Ectodermal cell (in vitro differentiated cells): ENCODE measurements around the gene CECR2.

Experiments used
- H3K27ac ChIP-seq: 2 replicates; pipeline ENCODE4 v1.7.0; 2013; ENCODE audit warnings: mild to moderate bottlenecking, low read depth, low read length; ENCODE audit not compliant: insufficient read depth, poor library complexity, severe bottlenecking
- H3K27me3 ChIP-seq: 2 replicates; pipeline ENCODE4 v1.7.0; 2013; ENCODE audit warnings: mild to moderate bottlenecking, low read length; ENCODE audit not compliant: insufficient read depth, control insufficient read depth, poor library complexity, severe bottlenecking
- H3K36me3 ChIP-seq: one replicate; pipeline ENCODE4 v1.7.0; 2013; ENCODE audit warnings: low read length; ENCODE audit not compliant: control insufficient read depth, insufficient read depth
- H3K4me1 ChIP-seq: one replicate; pipeline ENCODE4 v1.7.0; 2013; ENCODE audit warnings: low read length; ENCODE audit not compliant: control insufficient read depth, insufficient read depth
- H3K4me3 ChIP-seq: 2 replicates; pipeline ENCODE4 v1.7.0; 2013; ENCODE audit warnings: low read depth, low read length, control low read depth; ENCODE audit not compliant: insufficient read depth
- H3K9me3 ChIP-seq: 2 replicates; pipeline ENCODE4 v1.7.0; 2013; ENCODE audit warnings: mild to moderate bottlenecking, low read length, moderate library complexity; ENCODE audit not compliant: control insufficient read depth
- WGBS, 2 experiments: methylation state at CpG; one replicate each; pipeline ENCODE4 v1.1.7; 2013; ENCODE audit warnings: missing lambda C conversion rate in 2 of 2; 5-methylcytosine and 5-hydroxymethylcytosine counted together

Gene CECR2

DNA sequence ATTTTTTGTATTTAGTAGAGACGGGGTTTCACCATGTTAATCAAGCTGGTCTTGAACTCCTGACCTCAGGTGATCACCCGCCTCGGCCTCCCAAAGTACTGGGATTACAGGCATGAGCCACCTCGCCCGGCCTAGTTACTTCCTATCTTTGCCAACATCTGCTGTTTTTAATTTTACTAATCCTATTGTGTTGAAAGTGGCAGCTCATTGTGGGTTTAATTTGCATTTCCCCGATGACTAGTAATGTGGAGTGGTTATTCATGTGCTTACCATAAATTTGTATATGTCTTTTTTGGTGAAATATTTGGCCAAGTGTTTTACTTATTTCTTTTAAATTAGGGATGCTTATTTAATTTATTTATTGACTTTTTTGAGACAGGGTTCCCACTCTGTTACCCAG, 119.8 kb downstream of the CECR2 start:
- Histone ChIP-seq H3K36me3 (peaks cover 2% of the 10 kb centered on the region), H3K4me3 (no peak overlapping the region), H3K27ac (no peak overlapping the region), H3K27me3 (no peaks in the 10 kb centered on the region), H3K4me1 (peaks cover 9% of the 10 kb centered on the region), H3K9me3 (no peaks in the 10 kb centered on the region)
- WGBS, 2 experiments = 90% methylated on average over 6 of the region's 6 CpGs

DNA sequence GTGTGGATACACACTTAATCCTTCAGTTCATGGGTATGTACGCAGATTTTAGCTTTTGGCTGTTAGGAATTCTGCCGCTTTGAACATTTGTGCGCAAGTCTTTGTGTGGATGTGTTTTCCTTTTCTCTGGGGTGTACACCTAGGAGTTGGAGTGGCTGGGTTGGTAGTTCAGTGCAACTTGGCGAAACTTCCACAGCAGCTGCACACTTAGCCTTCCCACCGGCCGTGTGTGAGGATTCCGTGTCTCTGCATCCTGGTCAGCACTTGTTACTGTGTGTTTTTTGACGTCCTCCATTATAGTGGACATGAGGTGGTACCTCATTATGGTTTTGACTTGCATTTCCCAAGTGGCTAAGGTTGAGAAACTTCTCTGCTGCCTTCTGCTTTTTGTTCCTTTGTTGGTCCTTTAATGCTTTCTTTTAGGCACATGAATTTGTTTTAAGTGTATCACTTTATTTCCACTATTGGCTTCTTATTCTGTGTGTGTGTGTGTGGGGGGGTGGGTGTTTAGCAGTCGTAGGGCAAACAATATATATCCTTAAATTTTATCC, 121.9 kb downstream of the CECR2 start:
- no peaks in the 10 kb centered on the region for H3K27me3 ChIP-seq
- peaks cover 9% of the 10 kb centered on the region for H3K4me1 ChIP-seq
- H3K36me3 ChIP-seq = peaks cover 10% of the 10 kb centered on the region
- WGBS, 2 experiments = 96% methylated on average over 8 of the region's 9 CpGs
- peak overlapping the region; percentile 3 for H3K27ac ChIP-seq
- H3K9me3 ChIP-seq = no peaks in the 10 kb centered on the region
- H3K4me3 ChIP-seq = no peak overlapping the region

DNA sequence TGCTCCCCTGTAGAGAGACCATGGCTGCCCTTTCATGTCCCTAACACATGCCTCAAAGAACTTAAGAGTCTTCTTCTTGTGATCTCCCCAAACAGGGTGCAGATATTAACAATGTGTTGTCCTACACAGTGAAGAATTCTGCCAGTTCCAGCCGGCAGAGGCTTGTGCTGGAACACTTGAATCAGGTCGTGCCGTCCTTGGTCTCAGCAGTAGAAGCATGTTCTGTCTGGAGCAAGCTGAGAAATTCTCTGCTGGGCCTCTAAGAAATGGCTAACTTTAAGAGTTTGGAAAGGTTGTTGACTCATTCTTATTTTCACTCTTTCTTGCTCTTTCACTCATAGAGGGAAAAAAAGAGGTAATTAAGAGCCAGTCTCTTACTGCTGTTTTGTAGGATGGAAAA, 123.0 kb downstream of the CECR2 start:
- H3K4me1 ChIP-seq = peaks cover 9% of the 10 kb centered on the region
- no peaks in the 10 kb centered on the region for H3K9me3 ChIP-seq
- no peaks in the 10 kb centered on the region for H3K27me3 ChIP-seq
- whole genome bisulfite sequencing, 2 experiments = 73 to 77% methylated on average over 3 of the region's 3 CpGs
- H3K36me3 ChIP-seq = peaks cover 10% of the 10 kb centered on the region
- H3K4me3 ChIP-seq = no peak overlapping the region
- peak overlapping the region; percentile 69 for H3K27ac ChIP-seq

DNA sequence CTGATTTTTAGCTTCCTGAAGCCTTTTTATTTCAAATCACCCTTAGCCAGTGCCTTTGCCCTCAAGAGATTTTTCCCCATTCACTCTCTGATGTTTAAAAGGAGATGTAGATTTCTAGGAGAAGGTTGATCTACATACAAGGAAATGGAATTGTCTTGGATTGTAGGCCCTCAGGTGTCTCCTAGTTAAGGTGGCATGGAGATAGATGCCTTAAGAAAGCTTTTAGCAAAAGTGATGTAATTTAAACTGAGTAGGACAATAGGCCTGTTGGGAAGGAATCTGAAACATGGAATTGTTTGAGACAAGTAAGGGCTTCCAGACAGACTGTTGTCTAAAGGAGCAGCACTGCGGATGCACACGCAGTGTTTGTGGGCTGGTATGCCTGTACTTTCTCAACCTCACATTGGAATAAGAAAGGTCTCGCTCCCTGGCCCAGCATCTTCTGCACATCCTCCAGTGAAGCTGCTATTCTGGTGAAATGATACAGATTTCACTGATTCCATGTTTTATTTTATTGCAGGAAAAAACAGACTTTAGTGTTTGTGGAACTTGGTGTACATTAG, 124.2 kb downstream of the CECR2 start:
- WGBS, 2 experiments = 95 to 98% methylated on average over 3 of the region's 3 CpGs
- Histone ChIP-seq H3K4me1 (peaks cover 9% of the 10 kb centered on the region), H3K27me3 (no peaks in the 10 kb centered on the region), H3K27ac (no peak overlapping the region), H3K36me3 (peaks cover 12% of the 10 kb centered on the region), H3K4me3 (no peak overlapping the region), H3K9me3 (no peaks in the 10 kb centered on the region)

DNA sequence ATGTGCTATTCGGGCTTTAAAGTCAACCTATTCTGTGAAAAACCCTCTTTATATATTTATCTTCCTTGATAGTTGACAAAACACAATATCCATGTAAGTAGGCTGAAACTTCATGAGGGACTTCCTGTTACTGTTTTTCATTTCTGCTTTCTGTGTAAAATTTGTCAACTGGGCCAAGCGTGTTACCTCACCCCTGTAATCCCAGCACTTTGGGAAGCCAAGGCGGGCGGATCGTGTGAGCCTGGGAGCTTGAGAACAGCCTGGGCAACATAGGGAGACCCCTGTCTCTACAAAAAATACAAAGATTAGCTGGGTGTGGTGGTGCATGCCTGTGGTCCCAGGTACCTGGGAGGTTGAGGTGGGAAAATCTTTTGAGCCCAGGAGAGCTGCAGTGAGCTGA, 127.6 kb downstream of the CECR2 start:
- WGBS, 2 experiments = 91% methylated on average over 5 of the region's 5 CpGs
- H3K27ac ChIP-seq = no peak overlapping the region
- peaks cover 23% of the 10 kb centered on the region for H3K36me3 ChIP-seq
- no peaks in the 10 kb centered on the region for H3K27me3 ChIP-seq
- peaks cover 5% of the 10 kb centered on the region for H3K4me1 ChIP-seq
- no peaks in the 10 kb centered on the region for H3K9me3 ChIP-seq
- H3K4me3 ChIP-seq = no peak overlapping the region

DNA sequence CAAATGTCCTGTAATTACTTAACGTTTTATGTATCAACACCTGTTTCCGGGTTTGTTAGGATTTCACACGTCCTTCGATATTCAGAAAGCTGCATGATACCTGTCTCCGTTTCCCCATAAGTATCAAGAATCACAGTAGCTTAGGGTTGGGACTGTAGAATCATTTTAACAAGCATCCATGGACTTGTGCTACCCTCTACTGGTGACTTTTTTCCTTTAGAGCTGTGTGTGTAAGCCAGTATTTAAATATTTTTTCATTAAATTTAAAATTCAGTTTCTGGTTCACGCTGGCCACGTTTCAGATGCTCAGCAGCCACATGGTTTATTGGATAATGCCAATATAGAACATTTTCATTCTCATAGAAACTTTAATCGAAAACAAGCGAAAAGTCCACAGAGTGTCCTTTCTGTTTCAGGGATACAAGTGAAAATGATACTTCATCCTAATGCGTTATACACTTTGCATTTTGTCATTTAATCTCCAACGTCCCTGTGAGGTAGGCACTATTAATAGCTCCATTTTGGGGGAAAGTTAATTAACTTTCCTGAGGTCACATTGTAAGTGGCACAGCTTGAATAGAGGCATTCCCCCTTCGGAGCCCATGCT, 132.5 kb downstream of the CECR2 start:
- H3K9me3 ChIP-seq = no peaks in the 10 kb centered on the region
- no peaks in the 10 kb centered on the region for H3K4me1 ChIP-seq
- H3K4me3 ChIP-seq = no peak overlapping the region
- H3K27me3 ChIP-seq = no peaks in the 10 kb centered on the region
- WGBS, 2 experiments = 89 to 90% methylated on average over 12 of the region's 12 CpGs
- H3K27ac ChIP-seq = no peak overlapping the region
- peaks cover 46% of the 10 kb centered on the region for H3K36me3 ChIP-seq

DNA sequence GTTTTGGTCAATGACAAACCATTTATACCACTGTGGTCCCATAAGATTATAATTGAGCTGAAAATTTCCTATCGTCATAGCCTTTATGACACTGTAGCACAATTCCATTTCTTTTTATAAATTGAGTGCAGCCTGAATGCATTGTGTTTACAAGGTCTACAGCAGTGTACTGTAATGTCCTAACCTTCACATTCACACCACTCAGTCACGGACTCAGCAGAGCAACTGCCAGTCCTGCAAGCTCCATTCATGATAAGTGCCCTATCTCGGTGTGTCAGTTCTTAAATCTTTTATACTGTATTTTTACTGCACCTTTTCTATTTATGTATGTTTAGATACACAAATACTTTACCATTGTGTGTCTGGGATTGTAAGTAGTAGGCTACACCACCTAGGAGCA, 138.8 kb downstream of the CECR2 start:
- Histone ChIP-seq H3K9me3 (no peaks in the 10 kb centered on the region), H3K36me3 (peaks cover 49% of the 10 kb centered on the region)
- WGBS, 2 experiments = 95 to 99% methylated on average over 2 to 3 of the region's 3 CpGs

DNA sequence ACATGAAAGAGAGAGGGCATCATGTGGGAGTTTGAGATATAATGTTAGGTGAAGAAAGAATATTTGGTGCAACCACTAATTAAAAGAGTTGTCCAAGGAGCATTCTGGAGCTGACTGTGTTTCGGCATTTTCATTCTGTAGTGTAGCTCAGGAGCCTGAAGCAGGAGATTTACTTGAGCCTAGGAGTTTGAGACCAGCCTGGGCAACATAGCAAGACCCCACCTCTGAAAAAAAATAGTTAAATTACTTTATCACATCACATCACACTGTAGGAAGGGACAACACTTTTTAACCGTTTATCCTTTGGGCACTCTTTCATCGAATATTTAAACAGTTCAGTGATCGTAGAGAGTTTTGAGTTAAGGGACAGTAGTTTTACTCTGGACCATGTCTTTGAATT, 143.7 kb downstream of the CECR2 start:
- Histone ChIP-seq H3K9me3 (no peaks in the 10 kb centered on the region), H3K4me3 (no peak overlapping the region), H3K36me3 (peaks cover 23% of the 10 kb centered on the region), H3K4me1 (no peaks in the 10 kb centered on the region), H3K27me3 (no peaks in the 10 kb centered on the region), H3K27ac (no peak overlapping the region)
- 95 to 96% methylated on average over 4 of the region's 4 CpGs for WGBS, 2 experiments

More for the DNA sequence above, 138.8 kb downstream of the CECR2 start:
- Histone ChIP-seq H3K4me3 (no peak overlapping the region), H3K27me3 (no peaks in the 10 kb centered on the region), H3K27ac (no peak overlapping the region), H3K4me1 (no peaks in the 10 kb centered on the region)

DNA sequence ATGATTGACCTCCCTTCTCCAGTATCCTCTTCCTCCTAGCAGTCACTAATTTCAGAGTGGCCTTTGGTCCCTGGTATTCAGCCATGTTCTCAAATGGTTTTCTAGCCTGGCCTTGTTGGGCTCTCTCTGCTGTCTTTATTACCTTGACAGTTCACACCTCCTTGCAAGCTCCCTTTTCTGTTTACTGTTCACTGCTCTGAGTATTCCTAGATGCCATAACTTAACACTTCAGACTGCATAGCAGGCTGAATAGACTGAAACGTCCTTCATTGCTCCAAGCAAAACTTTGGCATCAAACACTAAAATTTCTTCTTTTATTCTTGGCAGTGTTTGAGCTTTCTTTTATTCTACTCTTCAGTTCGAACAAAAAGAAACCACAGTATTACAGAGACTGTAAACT, 144.4 kb downstream of the CECR2 start:
- WGBS, 2 experiments = 92% methylated on average over 2 of the region's 2 CpGs
- peaks cover 24% of the 10 kb centered on the region for H3K36me3 ChIP-seq

DNA sequence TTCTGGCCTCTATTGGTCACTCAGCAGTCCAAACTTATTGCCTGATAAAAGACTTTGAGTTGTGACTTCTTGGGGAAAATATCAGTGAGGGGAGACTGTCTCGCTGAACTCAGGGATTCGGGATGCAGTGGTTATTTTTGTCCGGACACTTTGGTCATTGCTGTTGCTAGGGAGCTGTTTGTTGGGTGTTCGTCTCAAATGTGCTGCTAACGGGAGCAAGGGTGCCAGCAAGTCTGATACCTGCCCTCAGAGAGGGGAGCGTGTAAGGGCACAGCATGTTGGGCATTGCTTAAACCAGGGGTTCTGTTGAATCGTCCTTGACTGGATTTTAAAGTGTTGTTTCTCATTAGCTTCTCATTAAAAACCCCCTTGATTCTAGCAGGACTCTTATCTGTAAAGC, 144.8 kb downstream of the CECR2 start:
- WGBS, 2 experiments = 95 to 96% methylated on average over 7 of the region's 7 CpGs

More for the DNA sequence above, 144.4 kb downstream of the CECR2 start:
- H3K9me3 ChIP-seq = no peaks in the 10 kb centered on the region
- no peak overlapping the region for H3K4me3 ChIP-seq
- no peaks in the 10 kb centered on the region for H3K4me1 ChIP-seq
- H3K27me3 ChIP-seq = no peaks in the 10 kb centered on the region
- no peak overlapping the region for H3K27ac ChIP-seq

More for the DNA sequence above, 144.8 kb downstream of the CECR2 start:
- Histone ChIP-seq H3K9me3 (no peaks in the 10 kb centered on the region), H3K27ac (no peak overlapping the region), H3K36me3 (peaks cover 22% of the 10 kb centered on the region), H3K27me3 (no peaks in the 10 kb centered on the region), H3K4me3 (no peak overlapping the region), H3K4me1 (no peaks in the 10 kb centered on the region)
